Measurements from ENCODE around the gene C5orf15. TPM values are rescaled to one million over a fixed set of nuclear protein-coding genes. Genes with fewer than 3 reads are reported as not detected.

The C5orf15 gene
- total RNA-seq, 1 experiment from 2014 or later: 28.8 TPM

GRCh38 chr5:133963493-133964128 lies 4.8 kb downstream of the C5orf15 start (continued):
- TF ChIP-seq, protein P1, sequence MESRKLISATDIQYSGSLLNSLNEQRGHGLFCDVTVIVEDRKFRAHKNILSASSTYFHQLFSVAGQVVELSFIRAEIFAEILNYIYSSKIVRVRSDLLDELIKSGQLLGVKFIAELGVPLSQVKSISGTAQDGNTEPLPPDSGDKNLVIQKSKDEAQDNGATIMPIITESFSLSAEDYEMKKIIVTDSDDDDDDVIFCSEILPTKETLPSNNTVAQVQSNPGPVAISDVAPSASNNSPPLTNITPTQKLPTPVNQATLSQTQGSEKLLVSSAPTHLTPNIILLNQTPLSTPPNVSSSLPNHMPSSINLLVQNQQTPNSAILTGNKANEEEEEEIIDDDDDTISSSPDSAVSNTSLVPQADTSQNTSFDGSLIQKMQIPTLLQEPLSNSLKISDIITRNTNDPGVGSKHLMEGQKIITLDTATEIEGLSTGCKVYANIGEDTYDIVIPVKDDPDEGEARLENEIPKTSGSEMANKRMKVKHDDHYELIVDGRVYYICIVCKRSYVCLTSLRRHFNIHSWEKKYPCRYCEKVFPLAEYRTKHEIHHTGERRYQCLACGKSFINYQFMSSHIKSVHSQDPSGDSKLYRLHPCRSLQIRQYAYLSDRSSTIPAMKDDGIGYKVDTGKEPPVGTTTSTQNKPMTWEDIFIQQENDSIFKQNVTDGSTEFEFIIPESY (IDR thresholded peaks at IDR 0.05; ENCODE audit: extremely low read depth, insufficient replicate concordance, low read length): no peak
- no peak for TF ChIP-seq ZNF274 (IDR thresholded peaks at IDR 0.05; ENCODE audit: low read depth, low read length)
- TF ChIP-seq, protein P2, sequence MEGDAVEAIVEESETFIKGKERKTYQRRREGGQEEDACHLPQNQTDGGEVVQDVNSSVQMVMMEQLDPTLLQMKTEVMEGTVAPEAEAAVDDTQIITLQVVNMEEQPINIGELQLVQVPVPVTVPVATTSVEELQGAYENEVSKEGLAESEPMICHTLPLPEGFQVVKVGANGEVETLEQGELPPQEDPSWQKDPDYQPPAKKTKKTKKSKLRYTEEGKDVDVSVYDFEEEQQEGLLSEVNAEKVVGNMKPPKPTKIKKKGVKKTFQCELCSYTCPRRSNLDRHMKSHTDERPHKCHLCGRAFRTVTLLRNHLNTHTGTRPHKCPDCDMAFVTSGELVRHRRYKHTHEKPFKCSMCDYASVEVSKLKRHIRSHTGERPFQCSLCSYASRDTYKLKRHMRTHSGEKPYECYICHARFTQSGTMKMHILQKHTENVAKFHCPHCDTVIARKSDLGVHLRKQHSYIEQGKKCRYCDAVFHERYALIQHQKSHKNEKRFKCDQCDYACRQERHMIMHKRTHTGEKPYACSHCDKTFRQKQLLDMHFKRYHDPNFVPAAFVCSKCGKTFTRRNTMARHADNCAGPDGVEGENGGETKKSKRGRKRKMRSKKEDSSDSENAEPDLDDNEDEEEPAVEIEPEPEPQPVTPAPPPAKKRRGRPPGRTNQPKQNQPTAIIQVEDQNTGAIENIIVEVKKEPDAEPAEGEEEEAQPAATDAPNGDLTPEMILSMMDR (IDR thresholded peaks at IDR 0.05 in 2 of 3, conservative IDR thresholded peaks at IDR 0.05 in 1 of 3; ENCODE audit: borderline replicate concordance in 1 of 3, insufficient read depth in 1 of 3, low read depth in 2 of 3, low read length in 2 of 3): no peak
- no peak for TF ChIP-seq SP1 (IDR thresholded peaks at IDR 0.05; ENCODE audit: low read depth)
- TF ChIP-seq ZFX (IDR thresholded peaks at IDR 0.05): no peak
- no peak for TF ChIP-seq SIN3A (IDR thresholded peaks at IDR 0.05; ENCODE audit: low read depth)

DNA sequence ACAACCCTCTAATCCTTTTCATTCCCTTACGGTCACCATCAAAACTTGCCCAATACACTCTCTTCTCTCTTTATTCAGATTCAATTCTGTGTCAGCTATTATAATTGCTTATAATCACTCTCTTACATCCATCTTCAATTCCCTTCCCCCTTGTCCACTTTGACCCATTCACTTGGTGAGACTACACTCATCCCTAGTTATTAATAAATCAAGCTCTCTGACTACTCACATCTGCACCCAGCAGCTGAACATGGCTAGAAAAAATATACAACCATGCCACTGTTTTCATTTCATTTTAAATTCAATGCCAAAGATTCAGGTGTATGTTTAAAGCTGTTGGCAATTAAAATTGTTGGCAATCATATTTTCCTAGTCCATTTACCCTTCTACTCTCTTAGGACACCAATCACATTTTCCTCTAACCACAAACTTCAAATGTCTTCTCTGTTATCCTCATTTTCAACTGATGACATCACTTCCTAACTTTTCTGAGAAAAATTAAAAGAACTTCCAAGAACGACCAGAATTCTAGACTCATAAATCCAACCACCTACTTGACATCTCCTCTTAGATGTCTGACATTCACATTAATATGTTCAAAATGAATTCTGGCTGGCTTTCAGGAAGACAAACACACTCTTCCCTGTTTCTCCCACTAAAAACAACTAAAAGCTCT lies 5.5 kb downstream of the C5orf15 start:
- no peak for TF ChIP-seq CEBPB (IDR thresholded peaks at IDR 0.05; ENCODE audit: low read depth)
- TF ChIP-seq JUND (IDR thresholded peaks at IDR 0.05): no peak
- TF ChIP-seq, protein P1 (IDR thresholded peaks at IDR 0.05; ENCODE audit: extremely low read depth, insufficient replicate concordance, low read length): no peak
- TF ChIP-seq ELF1 (IDR thresholded peaks at IDR 0.05; ENCODE audit: borderline replicate concordance, low read depth): no peak
- no peak for TF ChIP-seq ZFX (IDR thresholded peaks at IDR 0.05)
- no peak for TF ChIP-seq SRF (IDR thresholded peaks at IDR 0.05; ENCODE audit: low read depth)
- TF ChIP-seq TCF7L2 (IDR thresholded peaks at IDR 0.05; ENCODE audit: borderline replicate concordance, extremely low read depth, insufficient read depth, insufficient read length): no peak
- no peak for TF ChIP-seq SIN3A (IDR thresholded peaks at IDR 0.05; ENCODE audit: low read depth)
- DNase-seq (ENCODE audit: low read depth, low spot score) (no peak), ATAC-seq (no peak)
- no peak overlapping the region for H3K4me3 ChIP-seq (replicated peaks in 1 of 2; ENCODE audit: low read depth in 1 of 2, low read length in 2 of 2)
- peaks cover 0 to 4% of the 10 kb centered on the region in 2 experiments; a peak in 2 of 4 replicates for H3K36me3 ChIP-seq (ENCODE audit: control insufficient read depth in 1 of 2, insufficient read depth in 2 of 2, low read length in 2 of 2)
- no peak overlapping the region for H3K4me2 ChIP-seq (ENCODE audit: low read length)
- no peak overlapping the region for H3K9ac ChIP-seq (ENCODE audit: low read length)
- H3K4me1 ChIP-seq (ENCODE audit: control insufficient read depth in 1 of 2, insufficient read depth in 2 of 2, low read length in 2 of 2): peaks cover 7% of the 10 kb centered on the region in 2 experiments
- no peak overlapping the region for H2AFZ ChIP-seq (ENCODE audit: low read depth, low read length, poor library complexity, severe bottlenecking)
- CTCF ChIA-PET: interaction anchor here (1.1 kb wide), 1 partner anchor 34 kb away, joined by 3 read pairs; no protein-coding TSS in a partner anchor
- no peaks in the 10 kb centered on the region for H3K9me2 ChIP-seq (ENCODE audit: insufficient read depth)
- intact Hi-C loops (cut with micrococcal nuclease): no loop called here
- no peaks in the 10 kb centered on the region for H4K20me1 ChIP-seq (ENCODE audit: insufficient read depth)
- no TSS peak for BruUV-seq (replicated peaks)
- no peaks in the 10 kb centered on the region for H3K27me3 ChIP-seq (ENCODE audit: insufficient read depth, low read length)
- H3K9me3 ChIP-seq (ENCODE audit: control insufficient read depth in 1 of 2, insufficient read depth in 1 of 2, low read depth in 1 of 2, low read length in 2 of 2): no peaks in the 10 kb centered on the region
- peaks cover 77% of the 10 kb centered on the region for H3K79me2 ChIP-seq (ENCODE audit: insufficient read depth, low read length)
- no peak overlapping the region for H3K27ac ChIP-seq (ENCODE audit: low read depth, low read length)
- POLR2A ChIA-PET: no interaction called here
- RAD21 ChIA-PET (ENCODE audit: low non-redundant PET in 1 of 2, low total read pairs in 2 of 2, uncharacterized antibody in 2 of 2, unreplicated experiment in 2 of 2): no interaction called here

Measured in HCT116 (cell line).